GM12878 (cell line): Measurements from ENCODE around the gene KDM4D.

Experiments used
- HDAC6 ChIP-seq: fragments of 200-600 bp; sonication (generic); IDR thresholded peaks from one replicate; pipeline ENCODE4 v1.8.0; 2017; ENCODE audit warnings: antibody characterized with exemption; ENCODE audit not compliant: unreplicated experiment
- MXI1 ChIP-seq: fragments of 150-350 bp; IDR thresholded peaks from 2 replicates; pipeline ENCODE4 v1.6.1; 2011; ENCODE audit warnings: low read depth, mild to moderate bottlenecking, inconsistent platforms, low read length, improper control_type of control experiment
- POLR2A ChIP-seq: IDR thresholded peaks from 2 replicates; pipeline ENCODE4 v1.6.1; 2011; ENCODE audit warnings: low read depth, mild to moderate bottlenecking, low read length

DNA sequence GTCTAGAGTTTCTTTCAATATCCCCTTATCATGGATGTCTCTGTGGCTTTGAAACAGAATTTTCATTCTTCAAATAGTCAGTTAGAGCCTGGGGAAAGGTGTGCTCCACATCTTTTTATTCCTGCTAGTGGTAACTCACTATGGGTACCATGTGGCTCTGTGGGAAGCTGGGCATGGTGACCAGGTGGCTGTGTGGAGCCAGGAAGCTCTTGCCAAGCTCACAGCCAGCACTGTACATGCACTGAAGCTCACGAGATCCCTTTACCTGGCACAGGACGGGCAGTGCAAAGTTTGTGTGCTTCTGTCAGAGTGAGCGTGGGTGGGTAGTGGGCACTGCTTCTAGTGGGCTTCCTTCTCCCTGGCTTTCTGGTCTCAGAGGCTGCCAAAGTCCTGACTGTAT, 69.4 kb downstream of the KDM4D start:
- TF ChIP-seq MXI1: no peak
- no peak for TF ChIP-seq POLR2A
- TF ChIP-seq HDAC6: no peak
